Gastrocnemius medialis (tissue), 4 donors: Measurements from ENCODE around the gene EPB41L1.

Experiments
- CTCF ChIP-seq, 5 experiments: fragments of 450-650 bp in 3 of 5; fragments of 200-600 bp in 2 of 5; sonication (generic) in 2 of 5; IDR thresholded peaks in 4 of 5; conservative IDR thresholded peaks in 1 of 5; 1 replicate in 4 of 5; 2 replicates in 1 of 5; pipeline ENCODE4 v1.5.1; 2016 to 2019; ENCODE audit warnings: antibody characterized with exemption in 5 of 5, mild to moderate bottlenecking in 3 of 5, moderate library complexity in 3 of 5
- POLR2A ChIP-seq, 2 donors: fragments of 450-650 bp; IDR thresholded peaks; one replicate each; pipeline ENCODE4 v1.6.1; 2017; ENCODE audit warnings: antibody characterized with exemption in 2 of 2, mild to moderate bottlenecking in 2 of 2, moderate library complexity in 2 of 2

GRCh38 chr20:36120241-36120640 is 34.3 kb upstream of the EPB41L1 start:
- TF ChIP-seq CTCF (IDR thresholded peaks at IDR 0.05 in 4 of 5, conservative IDR thresholded peaks at IDR 0.05 in 1 of 5) (no peak), POLR2A (IDR thresholded peaks at IDR 0.05) (no peak)
